NOMO-1 treated with dmso at 0.1 percent for 144 hours (cell line): ENCODE data around the gene TXNDC11.

ENCODE experiments used
- DNase-seq: peaks from one replicate; lab custom pipeline; 2025; ENCODE audit not compliant: unreplicated experiment; lab: John Stamatoyannopoulos, UW

Gene TXNDC11

DNA sequence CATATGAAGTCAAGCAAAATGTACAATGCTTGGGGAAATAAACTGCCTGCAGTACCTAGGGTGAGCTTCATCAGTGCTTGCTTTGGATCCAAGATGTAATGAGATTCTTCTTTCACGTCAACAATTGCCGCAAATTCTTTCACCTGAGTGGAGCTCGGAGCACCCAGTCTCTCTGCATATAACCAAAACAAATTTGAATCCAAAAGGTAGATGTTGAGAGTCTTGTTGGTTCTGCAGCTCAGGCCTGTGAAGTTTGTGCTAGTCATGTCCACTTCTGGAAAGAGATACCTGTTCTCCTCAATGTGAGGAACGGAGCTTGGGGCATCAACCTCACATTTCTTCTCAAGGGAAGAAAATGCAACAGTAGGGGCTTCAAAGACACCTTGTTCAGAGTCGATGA, 51.4 kb downstream of the TXNDC11 start:
- no peak for DNase-seq

DNA sequence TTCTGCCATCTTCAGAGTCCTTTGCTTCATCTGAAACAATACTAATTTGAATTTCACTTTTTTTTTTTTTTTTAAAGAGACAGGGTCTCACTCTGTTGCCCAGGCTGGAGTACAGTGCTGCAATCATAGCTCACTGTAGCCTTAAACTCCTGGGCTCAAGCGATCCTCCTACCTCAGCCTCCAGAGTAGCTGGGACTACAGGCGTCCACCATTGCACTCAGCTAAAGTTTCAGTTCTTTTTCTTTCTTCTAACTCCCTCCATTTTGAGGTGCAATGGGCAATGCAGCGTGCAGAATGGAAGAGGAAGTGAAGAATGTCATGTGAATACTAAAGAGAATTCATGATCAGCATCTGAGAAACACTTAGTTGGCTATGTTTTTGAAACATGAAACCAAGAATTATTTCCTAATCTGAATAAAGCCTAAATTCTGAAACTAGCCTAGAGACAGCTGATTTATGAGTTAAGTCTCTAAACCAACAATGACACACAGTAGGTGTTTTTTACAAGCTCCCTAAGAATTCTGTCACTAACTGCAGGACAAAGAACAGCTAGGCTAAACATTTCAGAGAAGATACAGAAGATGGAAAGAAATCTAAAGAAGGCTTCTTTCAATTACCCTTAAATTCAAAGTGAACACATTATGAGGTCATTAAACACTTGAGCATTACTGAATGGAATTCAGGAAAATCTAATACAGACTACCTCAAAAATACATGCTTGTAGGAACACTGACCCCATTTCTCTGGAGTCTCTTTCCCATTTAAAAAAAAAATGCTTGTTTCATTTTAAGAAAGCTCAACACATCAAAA, 53.4 kb downstream of the TXNDC11 start:
- peak; percentile 18 for DNase-seq

DNA sequence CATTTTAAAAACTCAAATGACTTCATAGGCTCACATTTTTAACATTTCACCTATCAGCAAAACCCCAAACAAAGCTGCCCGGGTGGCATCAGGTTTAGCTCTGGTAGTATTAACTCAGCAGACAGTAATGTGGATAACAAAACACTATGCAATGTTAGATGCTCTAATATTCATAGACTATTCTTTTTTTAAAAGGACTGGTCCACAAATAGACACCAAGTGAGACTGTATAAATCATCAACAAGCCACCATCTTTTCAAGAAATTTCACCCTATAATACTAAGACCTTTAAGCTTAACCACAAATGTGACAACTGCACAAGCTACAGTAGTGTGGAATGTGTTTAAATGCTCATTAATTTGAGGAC, 54.2 kb downstream of the TXNDC11 start:
- DNase-seq = no peak

DNA sequence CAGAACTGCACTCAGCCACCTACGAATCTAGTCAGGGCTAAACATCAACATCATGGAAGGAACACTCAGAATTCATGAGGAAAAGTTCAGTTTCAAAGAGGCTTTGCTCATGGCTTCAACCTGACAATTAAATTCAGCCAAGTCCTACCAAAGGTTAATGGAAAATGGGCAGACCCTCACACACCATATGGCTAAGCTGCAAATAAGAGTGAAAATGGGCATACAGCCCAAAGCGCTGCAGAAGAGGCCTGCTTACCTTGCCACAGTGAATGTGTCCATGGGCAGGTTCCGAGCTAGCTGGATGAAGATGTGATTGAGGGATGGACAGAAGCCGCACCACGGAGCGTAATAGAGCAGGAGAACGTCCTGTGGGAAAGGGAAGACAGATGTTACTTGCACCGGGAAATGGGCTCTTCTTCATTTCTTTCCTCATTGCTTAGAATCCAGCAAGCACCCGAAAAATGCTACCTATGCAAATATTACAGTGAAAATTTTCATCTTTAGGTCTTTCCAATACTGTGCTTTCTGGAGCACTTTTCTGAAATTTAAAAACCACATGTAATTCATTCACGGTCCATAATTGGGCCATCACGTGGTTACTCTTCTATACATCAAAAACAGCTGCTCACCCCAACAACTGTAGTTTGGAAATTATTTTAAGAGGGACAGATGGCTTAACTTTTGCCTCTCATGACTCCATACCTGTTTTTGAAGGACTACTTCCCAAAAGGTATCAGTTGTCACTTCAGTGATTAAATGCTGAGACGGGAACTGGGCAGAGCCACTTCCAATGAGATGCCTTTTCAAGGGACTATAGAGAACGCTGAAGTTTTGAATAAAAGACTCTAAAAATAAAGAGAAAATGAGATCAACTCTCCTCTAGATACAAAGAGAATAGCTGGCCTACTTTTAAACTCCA, 54.8 kb downstream of the TXNDC11 start:
- DNase-seq = no peak

DNA sequence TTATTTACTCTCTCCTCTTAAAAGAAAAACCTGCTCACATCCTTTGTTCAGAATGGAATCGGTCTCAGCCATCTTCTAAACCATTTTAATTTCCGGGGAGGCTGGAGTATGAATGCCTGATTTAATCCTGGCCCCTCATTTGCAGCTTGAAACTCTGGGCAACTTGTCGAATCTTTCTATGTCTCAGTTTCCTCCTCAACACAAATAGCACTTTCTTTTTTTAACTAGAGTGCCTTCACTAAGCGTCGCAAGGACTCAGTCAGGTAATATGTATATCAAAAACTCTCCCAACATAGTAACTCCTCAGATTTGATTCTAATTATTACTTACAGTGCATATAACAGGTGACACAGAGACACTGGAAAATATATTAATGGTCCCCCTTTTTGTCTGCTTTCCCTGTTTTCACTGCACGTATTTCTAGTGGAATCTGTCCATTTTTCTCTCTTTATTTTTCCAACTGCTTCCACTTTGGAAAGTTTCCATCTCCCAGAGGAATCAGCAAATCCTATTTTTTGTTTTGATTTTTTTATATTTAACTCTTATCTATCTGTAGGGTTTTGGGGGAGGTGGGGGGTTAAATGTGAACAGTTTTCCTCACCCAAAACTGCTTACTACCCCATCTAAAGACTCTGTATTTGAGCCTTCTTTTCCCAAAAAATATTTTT, 55.8 kb downstream of the TXNDC11 start:
- DNase-seq = no peak

DNA sequence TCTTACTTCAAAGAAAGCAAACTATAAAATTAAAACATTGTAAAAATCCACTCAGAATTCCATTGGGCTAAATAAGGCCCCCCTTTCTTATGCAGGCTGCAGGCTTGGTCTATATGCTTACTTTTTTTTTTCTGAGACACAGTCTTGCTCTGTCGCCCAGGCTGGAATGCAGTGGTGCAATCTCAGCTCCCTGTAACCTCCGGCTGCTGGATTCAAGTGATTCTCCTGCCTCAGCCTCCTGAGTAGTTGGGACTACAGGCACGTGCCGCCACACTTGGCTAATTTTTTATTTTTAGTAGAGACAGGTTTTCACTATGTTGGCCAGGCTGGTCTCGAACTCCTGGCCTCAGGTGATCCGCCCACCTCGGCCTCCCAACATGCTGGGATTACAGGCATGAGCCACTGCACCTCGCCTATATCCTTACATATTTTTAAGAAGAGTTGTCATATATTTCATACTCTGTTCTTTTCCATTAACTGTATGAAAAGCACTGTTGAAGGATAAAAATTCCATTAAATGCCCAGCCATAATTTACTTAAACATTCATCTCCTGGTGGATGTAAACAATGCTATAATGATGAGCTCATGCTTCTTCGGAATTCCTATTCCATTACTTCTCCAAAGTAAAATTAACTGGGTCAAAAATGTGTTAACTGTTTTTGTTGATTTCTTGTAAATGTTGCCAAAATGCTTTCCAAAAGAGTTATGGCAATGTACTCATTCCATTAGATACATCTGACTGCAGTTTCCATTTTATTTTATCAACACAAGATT, 56.6 kb downstream of the TXNDC11 start:
- no peak for DNase-seq

DNA sequence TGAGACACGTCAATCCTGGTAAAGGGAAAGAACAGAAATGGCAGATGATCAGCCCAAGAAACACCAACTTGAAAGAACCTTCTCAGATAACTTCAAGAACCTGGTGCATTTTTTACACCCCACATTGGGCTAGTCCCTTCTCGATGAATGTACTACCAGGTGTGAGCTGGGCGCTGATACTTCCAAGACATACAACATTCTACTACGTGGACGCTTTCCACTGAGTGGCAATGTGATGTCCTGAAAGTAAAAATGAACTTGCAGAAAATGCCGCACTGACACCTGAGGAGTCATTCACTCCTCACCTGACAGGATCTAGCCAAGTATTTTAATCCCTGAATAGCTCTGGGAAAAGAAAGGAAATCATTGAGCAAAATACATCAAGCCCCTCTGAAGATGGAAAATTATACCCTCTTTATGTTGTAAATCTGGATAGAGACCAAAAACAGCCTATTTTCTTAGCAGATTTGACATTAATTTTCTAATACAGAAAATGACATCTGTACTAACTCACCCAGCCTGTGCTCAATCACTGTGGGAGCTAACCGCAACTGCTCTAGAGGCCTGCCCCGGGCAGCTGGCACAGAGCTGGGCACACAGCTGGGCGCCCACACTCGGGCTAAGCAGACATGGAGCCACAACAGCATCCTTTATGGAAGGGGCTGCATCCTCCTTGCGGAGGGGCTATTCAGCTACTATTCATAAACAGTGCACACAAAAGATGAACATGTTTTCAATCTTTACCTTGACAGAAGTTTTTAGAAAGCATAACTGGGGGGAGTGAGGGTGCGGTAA, 58.2 kb downstream of the TXNDC11 start:
- no peak for DNase-seq

DNA sequence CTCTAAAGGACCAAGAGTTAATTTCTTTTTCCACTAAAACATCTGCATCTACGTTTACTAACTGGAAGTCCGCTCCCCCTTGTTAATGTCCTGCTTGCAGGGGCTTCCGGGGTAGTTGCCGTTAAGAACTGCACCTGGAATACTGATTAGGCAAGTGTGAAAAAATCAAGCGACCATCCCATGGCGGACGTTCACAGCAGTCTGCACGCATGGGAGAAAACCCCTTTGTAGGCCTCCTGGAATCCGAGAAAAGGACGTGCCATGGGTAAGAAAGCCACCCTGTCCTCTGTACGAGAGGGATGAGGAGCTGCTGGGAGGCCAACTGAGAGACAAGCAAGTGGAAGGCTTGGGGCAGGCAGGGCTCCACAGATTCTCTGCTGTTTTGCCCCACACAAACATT, 59.5 kb downstream of the TXNDC11 start:
- DNase-seq = no peak

DNA sequence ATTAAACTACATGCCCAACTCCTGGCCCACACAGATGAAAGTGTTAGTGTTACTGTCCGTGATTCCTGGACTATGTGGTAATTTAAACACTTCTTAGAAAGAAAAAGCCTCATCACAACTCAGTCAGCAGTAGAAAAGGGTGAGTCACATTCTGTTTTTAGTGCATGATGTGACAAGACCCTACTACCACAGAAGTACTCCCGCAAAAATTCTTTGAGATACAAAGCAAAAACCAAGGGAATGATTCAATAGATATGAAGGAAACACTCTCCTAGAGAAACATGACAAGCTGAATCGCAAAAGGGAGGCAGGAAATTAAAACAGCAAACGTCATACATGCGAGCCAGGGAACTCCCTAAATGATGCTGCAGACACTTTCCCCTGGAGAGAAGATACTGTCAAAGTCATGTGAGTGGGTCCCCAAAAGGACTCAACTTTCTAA, 60.0 kb downstream of the TXNDC11 start:
- DNase-seq = no peak

DNA sequence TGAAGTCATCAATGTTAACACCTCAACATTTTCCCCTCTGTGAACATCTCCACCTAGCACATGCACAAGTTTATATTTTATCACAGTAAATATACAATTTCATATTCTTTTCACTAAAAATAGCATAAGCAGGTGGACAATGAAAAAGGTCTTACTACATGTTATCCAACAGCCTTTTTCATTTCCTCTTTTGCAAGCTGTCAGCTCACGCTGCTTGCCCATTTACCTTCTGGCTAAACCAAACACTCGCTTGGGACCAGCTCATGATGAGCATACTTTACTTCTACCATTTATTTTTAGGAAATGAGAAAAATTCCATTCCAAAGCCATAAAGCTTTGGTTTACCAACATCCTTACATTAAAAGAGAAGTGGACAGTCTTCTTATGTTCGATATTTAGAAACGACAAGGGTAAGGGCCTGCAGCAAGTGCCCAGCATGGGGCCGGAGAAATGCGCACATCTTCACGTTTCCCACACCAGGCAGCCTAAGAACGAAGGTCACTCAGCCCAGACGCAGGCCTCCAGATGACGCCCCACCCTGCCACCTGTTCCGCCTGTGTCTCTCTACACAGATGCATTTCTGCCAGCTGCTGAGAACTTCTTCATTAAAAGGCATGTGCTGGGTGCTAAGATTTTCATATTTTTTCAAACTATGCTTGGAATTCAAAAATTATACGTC, 60.5 kb downstream of the TXNDC11 start:
- DNase-seq = peak; percentile 15

DNA sequence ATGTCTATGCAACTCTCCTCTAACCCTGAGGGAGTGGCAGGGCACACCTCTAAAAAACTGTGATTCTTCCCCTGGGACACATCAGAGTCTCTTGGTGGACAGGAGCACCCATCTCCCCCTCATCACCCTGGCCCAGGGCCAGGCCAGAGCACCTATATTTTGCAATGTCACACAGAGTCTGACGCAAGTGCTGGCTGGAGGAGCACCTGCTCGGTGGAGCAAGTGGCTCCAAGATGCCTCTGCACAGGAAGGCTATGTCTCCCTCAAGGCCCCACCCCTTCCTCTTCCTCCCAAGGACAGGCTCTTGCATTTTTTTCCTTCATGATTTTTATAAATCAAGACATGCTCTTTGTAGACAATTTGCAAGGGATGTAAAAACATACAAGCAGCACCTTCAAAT, 61.1 kb downstream of the TXNDC11 start:
- no peak for DNase-seq

DNA sequence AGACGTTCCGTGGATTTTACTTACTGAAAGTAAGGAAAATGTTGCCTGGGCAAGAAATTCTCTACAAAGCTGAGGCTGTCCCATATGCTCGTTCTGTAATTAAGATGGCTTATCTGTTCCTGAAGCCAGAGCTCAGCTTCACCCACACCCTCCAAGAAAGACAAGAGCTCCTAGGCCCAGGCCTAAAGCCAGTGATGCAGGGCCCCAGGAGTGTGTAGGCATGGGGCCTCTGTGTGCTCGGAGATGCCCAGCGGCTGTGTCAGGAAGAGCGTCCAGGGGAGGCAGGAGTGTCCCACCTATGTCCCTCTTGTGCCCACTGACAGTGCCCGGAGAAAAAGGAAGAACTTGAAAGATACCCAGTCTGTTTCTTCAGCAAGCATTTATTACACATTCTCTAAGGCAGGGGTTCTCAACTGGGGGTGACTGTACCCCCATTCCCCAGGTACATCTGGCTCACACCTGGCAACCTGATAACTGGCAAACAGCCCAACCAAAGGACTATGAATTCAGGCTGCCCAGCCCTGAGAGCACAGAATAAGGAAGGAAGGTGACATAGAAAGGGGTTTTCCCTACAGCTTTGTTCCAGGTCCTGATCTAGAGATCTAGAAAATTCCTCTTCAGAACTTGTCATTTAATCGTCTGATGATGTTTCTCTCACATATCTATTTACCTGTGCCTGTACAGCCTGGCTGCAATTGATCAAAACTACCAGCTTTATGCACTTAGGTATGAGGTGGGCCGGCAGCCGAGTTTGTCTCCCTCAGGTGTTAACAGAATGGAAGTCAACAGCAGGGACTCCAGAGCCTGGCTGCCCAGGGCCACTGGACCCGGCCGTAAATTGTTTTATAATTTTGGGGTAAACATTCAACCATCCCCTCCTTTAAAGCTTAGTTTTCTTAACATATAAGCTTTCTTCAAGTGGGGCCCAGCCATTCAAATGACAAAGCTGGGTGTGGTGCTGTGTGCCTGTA, 62.4 kb downstream of the TXNDC11 start:
- no peak for DNase-seq

DNA sequence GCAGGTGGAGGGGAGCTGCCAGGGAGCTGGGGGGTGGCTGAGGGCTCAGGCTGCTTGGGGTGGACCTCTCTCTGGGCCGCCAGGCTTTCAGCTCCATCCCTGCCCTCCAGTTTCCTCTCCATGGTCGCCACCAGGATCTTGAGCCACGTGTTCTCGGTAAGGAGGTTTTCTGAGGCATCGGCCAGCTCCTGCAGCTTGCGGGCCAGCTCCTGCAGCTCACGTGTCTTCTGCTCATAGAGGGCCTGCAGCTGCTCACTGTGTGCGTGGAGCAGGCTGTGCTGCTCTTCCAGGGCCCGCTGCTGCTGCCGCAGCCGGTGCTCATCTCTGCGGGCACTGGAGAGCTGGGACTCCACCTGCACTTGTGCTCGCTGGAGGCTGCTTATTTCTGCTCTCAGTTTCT, 63.4 kb downstream of the TXNDC11 start:
- DNase-seq = no peak

DNA sequence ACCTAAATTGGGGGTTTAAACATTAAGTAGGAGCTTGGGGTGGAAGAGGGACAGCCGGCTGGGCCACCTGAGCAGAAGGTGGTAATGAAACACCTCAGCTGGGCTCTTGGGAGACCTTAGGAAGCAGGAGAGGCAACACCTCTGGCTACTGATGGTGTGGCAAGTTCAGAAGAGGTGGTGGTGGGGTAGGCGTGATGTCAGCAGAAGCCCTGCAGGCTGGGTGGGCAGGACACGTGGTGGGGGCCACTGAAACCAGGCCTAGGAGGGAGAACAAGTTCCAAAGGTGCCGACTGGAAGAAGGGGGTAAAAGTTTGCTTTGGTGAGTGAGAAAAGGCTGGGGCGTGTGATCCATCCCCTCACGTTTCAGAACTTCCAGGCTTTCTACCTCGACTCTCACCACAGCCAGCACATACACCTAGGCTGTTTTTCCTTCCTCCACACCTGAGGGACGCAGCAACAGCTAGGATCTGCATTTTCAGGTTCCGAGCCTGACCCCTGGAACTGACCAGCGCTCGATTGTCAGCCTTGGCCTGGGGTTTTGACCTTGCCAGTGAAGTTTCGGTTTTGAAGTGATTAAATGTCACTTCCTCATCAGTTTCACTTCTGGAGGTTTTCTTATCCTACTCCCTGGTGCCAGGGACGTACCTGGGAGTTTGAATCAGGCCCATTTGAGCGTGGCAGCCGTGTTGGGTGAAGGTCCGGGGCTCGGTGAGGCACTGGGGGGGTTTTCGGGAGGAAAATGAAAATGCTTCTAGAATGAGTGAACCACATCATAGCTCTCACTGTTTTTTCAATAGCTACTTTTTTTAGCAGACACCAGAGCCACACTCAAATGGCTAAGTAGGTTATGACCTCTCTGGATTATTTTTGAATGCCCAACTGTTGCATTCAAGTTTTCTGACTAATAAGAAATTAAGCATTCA, 64.4 kb downstream of the TXNDC11 start:
- DNase-seq = no peak

DNA sequence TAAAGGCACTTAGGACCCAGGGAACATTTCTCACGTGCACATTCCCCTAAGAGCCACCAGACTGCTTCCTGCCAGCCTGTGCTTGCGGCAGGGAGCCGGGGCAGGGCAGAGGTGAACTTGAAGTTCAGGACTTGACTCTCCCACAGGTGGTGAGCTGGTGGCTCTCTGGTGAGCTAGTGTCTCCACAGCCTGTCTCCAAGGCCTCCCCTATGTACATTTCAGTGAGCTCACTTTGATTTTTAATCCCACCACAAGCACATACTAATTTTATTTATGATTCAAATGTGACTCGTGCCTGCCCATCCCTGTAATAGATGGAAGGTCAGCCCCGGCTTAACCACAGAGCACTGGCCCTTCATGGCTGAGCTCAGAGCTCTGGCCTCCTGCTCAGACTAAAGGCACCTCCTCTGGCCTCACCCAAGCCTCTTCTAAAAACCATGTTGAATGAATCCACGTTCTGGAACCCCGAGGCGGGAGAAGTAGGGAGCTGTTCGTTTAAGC, 65.2 kb downstream of the TXNDC11 start:
- no peak for DNase-seq

DNA sequence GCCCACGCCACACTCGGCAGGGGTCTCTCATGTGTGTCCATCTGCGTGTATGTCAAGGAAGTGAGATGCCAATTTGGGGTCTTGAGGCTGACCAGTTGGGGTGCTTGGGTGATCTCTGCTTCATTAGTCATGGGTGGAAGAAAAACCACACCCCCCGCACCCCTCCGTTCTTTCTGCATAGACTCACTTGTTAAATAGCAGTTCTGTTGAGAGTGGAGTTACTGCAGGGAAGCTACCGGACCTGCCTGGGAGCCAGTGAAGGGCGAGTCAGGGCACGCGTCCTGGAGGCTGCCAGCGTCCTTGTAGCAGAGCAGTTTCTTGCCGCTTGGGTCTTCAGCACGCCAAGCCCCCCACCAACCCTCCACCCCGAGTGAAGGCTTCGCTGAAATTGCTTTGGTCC, 65.9 kb downstream of the TXNDC11 start:
- no peak for DNase-seq
